ENCODE measurements around the gene DNAH8.
"Not testable (repeated sequence)": the region's sequence is repeated elsewhere in the genome, so short reads cannot be mapped to it uniquely, and the experiment has no call there.

Gene DNAH8

GRCh38 chr6:38695227-38695900 is 19.7 kb upstream of the DNAH8 start:
- Histone ChIP-seq H3K27me3 (no peaks in the 10 kb centered on the region), H3K9me3 (no peaks in the 10 kb centered on the region), H3K4me1 (ENCODE audit: control insufficient read depth in 1 of 2, insufficient read depth in 1 of 2, low read depth in 1 of 2, low read length in 1 of 2) (no peaks in the 10 kb centered on the region), H3K27ac (no peak overlapping the region), H3K36me3 (no peaks in the 10 kb centered on the region), H3K4me3 (ENCODE audit: low read depth in 1 of 2, low read length in 1 of 2) (no peak overlapping the region)
- TF ChIP-seq, protein P1, sequence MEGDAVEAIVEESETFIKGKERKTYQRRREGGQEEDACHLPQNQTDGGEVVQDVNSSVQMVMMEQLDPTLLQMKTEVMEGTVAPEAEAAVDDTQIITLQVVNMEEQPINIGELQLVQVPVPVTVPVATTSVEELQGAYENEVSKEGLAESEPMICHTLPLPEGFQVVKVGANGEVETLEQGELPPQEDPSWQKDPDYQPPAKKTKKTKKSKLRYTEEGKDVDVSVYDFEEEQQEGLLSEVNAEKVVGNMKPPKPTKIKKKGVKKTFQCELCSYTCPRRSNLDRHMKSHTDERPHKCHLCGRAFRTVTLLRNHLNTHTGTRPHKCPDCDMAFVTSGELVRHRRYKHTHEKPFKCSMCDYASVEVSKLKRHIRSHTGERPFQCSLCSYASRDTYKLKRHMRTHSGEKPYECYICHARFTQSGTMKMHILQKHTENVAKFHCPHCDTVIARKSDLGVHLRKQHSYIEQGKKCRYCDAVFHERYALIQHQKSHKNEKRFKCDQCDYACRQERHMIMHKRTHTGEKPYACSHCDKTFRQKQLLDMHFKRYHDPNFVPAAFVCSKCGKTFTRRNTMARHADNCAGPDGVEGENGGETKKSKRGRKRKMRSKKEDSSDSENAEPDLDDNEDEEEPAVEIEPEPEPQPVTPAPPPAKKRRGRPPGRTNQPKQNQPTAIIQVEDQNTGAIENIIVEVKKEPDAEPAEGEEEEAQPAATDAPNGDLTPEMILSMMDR (IDR thresholded peaks at IDR 0.05), result no peak

- TF ChIP-seq, protein P1 (IDR thresholded peaks at IDR 0.05), result no peak
- H3K4me1 ChIP-seq (ENCODE audit: control insufficient read depth in 1 of 2, insufficient read depth in 1 of 2, low read depth in 1 of 2, low read length in 1 of 2), result no peaks in the 10 kb centered on the region
Measured at GRCh38 chr6:38695933-38696332, 19.2 kb upstream of the DNAH8 start.

DNA sequence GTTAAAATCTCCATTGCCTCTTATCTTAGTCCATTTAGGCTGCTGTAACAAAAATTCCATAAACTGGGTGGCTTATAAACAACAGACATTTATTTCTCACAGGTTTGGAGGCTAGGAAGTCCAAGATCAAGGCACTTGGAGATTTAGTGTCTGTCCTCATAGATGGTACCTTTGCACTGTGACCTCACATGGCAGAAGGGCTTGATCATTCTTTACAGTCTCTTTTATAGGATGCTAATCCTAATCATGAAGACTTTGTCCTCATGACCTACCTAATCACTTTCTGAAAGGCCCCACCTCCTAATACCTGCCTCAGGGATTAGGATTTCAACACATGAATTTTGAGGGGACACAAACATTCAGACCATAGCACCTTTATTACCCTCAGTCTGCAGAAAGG is 18.8 kb upstream of the DNAH8 start:
- TF ChIP-seq, protein P1 (IDR thresholded peaks at IDR 0.05), result no peak
- no peak overlapping the region for H3K27ac ChIP-seq
- no peaks in the 10 kb centered on the region for H3K4me1 ChIP-seq (ENCODE audit: control insufficient read depth in 1 of 2, insufficient read depth in 1 of 2, low read depth in 1 of 2, low read length in 1 of 2)
- no peaks in the 10 kb centered on the region for H3K27me3 ChIP-seq
- no peaks in the 10 kb centered on the region for H3K9me3 ChIP-seq
- no peak overlapping the region for H3K4me3 ChIP-seq (ENCODE audit: low read depth in 1 of 2, low read length in 1 of 2)
- no peaks in the 10 kb centered on the region for H3K36me3 ChIP-seq

More at GRCh38 chr6:38695933-38696332, 19.2 kb upstream of the DNAH8 start:
- no peak overlapping the region for H3K27ac ChIP-seq
- no peaks in the 10 kb centered on the region for H3K27me3 ChIP-seq
- H3K36me3 ChIP-seq, result no peaks in the 10 kb centered on the region
- no peak overlapping the region for H3K4me3 ChIP-seq (ENCODE audit: low read depth in 1 of 2, low read length in 1 of 2)
- no peaks in the 10 kb centered on the region for H3K9me3 ChIP-seq

- Histone ChIP-seq H3K27ac (no peak overlapping the region), H3K36me3 (no peaks in the 10 kb centered on the region), H3K4me1 (ENCODE audit: control insufficient read depth in 1 of 2, insufficient read depth in 1 of 2, low read depth in 1 of 2, low read length in 1 of 2) (peaks cover 7 to 8% of the 10 kb centered on the region in 2 experiments), H3K4me3 (ENCODE audit: low read depth in 1 of 2, low read length in 1 of 2) (no peak overlapping the region), H3K27me3 (no peaks in the 10 kb centered on the region), H3K9me3 (no peaks in the 10 kb centered on the region)
- TF ChIP-seq, protein P1 (IDR thresholded peaks at IDR 0.05), result no peak
Measured at GRCh38 chr6:38697846-38698245, 17.3 kb upstream of the DNAH8 start.

DNA sequence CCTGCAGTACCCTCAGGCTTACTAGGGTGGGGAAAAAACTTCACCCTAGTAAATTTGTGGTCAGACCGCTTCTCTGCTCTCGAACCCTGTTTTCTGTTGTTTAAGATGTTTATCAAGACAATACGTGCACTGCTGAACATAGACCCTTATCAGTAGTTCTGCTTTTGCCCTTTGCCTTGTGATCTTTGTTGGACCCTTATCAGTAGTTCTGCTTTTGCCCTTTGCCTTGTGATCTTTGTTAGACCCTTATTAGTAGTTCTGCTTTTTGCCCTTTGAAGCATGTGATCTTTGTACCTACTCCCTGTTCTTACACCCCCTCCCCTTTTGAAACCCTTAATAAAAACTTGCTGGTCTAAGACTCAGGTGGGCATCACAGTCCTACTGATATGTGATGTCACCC is 15.4 kb upstream of the DNAH8 start:
- H3K4me1 ChIP-seq (ENCODE audit: control insufficient read depth in 1 of 2, insufficient read depth in 1 of 2, low read depth in 1 of 2, low read length in 1 of 2), result peaks cover 9 to 11% of the 10 kb centered on the region in 2 experiments
- H3K27me3 ChIP-seq; H3K27ac ChIP-seq; H3K36me3 ChIP-seq; H3K9me3 ChIP-seq; H3K4me3 ChIP-seq (ENCODE audit: low read depth in 1 of 2, low read length in 1 of 2): not testable (repeated sequence)

DNA sequence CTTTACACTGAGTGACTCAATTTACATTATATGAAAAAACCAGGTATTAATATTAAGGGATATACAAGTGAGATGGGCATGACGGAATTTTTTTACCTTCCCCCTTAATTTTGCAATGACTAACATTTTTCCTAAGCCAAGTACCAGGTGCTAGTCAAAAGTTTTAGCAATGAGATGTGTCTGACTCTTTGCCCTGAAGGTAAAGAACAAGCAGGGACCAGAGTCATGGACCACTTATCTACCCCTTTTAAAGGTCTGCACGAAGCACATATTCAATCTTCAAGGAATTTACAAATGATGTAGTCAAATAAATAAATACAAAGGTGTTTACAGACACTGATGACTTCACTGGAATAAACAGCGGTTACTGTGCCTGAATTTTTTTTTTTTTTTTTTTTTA is 13.6 kb upstream of the DNAH8 start:
- TF ChIP-seq, protein P1 (IDR thresholded peaks at IDR 0.05), result no peak

More for the DNA sequence above, 13.6 kb upstream of the DNAH8 start:
- H3K27ac ChIP-seq, result no peak overlapping the region
- H3K27me3 ChIP-seq, result peaks cover 6% of the 10 kb centered on the region
- H3K4me1 ChIP-seq (ENCODE audit: control insufficient read depth in 1 of 2, insufficient read depth in 1 of 2, low read depth in 1 of 2, low read length in 1 of 2), result peaks cover 9 to 11% of the 10 kb centered on the region in 2 experiments
- H3K9me3 ChIP-seq, result no peaks in the 10 kb centered on the region
- H3K4me3 ChIP-seq (ENCODE audit: low read depth in 1 of 2, low read length in 1 of 2), result no peak overlapping the region
- no peaks in the 10 kb centered on the region for H3K36me3 ChIP-seq
